Hippocampal formation (tissue), 2 donors: ENCODE measurements around the gene HINT3.
"Not testable (repeated sequence)": the region's sequence is repeated elsewhere in the genome, so short reads cannot be mapped to it uniquely, and the experiment has no call there.

Experiments used
- DNase-seq, 2 donors: peaks; one replicate each; lab custom pipeline; 2025; lab: John Stamatoyannopoulos, UW

The HINT3 gene

GRCh38 chr6:125961117-125961516 is 4.5 kb downstream of the HINT3 start:
- peak in 1 of 2 donors; percentile 82 for DNase-seq

GRCh38 chr6:125962900-125963497 is 6.4 kb downstream of the HINT3 start:
- DNase-seq: no peak

- DNase-seq: no peak
Observed at GRCh38 chr6:125963817-125964216, 7.2 kb downstream of the HINT3 start.

- DNase-seq: no peak
Observed at GRCh38 chr6:125966569-125966968, 10.0 kb downstream of the HINT3 start.

- DNase-seq: no peak
Observed at GRCh38 chr6:125968493-125968892, 11.9 kb downstream of the HINT3 start.

GRCh38 chr6:125970760-125971159 is 14.2 kb downstream of the HINT3 start:
- DNase-seq: no peak

- DNase-seq: not testable (repeated sequence)
Observed at GRCh38 chr6:125972478-125972877, 15.9 kb downstream of the HINT3 start.

- peak in 1 of 2 donors; percentile 78 for DNase-seq
Observed at GRCh38 chr6:125974214-125974866, 17.8 kb downstream of the HINT3 start.

GRCh38 chr6:125979101-125979500 is 22.5 kb downstream of the HINT3 start:
- no peak for DNase-seq

GRCh38 chr6:125981571-125982185 is 25.1 kb downstream of the HINT3 start:
- DNase-seq: no peak

GRCh38 chr6:125983246-125983945 is 26.8 kb downstream of the HINT3 start:
- DNase-seq: no peak

GRCh38 chr6:125984311-125984710 is 27.7 kb downstream of the HINT3 start:
- DNase-seq: no peak

GRCh38 chr6:125985522-125985921 is 29.0 kb downstream of the HINT3 start:
- no peak for DNase-seq

GRCh38 chr6:125985979-125986300 is 29.4 kb downstream of the HINT3 start:
- no peak for DNase-seq

GRCh38 chr6:125986301-125987025 is 29.9 kb downstream of the HINT3 start, which contains the start of gene TRMT11:
Gene TRMT11 (plus strand): TSS chr6:125986540. CDS start chr6:125986551, 11 bp downstream.
- DNase-seq: peak; percentile 80 to 82

GRCh38 chr6:125987026-125987617 is 30.6 kb downstream of the HINT3 start:
- no peak for DNase-seq

- no peak for DNase-seq
Observed at GRCh38 chr6:125988280-125988679, 31.7 kb downstream of the HINT3 start.

- DNase-seq: no peak
Observed at GRCh38 chr6:125989631-125990030, 33.1 kb downstream of the HINT3 start.

GRCh38 chr6:125991653-125992052 is 35.1 kb downstream of the HINT3 start:
- DNase-seq: no peak

GRCh38 chr6:125994670-125995488 is 38.3 kb downstream of the HINT3 start:
- no peak for DNase-seq
